ENCODE data around the gene GLG1. TPM values are rescaled to one million over a fixed set of nuclear protein-coding genes. Genes with fewer than 3 reads are reported as not detected.
A peak's percentile ranks its signal among the peaks of the same experiment; 100 is the strongest.
"Not testable (repeated sequence)": the region's sequence is repeated elsewhere in the genome, so short reads cannot be mapped to it uniquely, and the experiment has no call there.

GLG1 gene
- total and polyA plus RNA-seq, 5 experiments from 2014 or later: 137 to 210 (median 192) TPM

GRCh38 chr16:74406600-74407361 is 200.1 kb downstream of the GLG1 start:
- H3K4me3 Mint-ChIP-seq, POLR2A ChIA-PET, H3K36me3 Mint-ChIP-seq, DNase-seq, H3K9me3 Mint-ChIP-seq, H3K27me3 Mint-ChIP-seq, H3K27ac Mint-ChIP-seq, H3K4me1 Mint-ChIP-seq: not testable (repeated sequence)
- peak; percentile 45 to 49 for ATAC-seq

- ATAC-seq, H3K9me3 Mint-ChIP-seq, POLR2A ChIA-PET, DNase-seq, H3K27ac Mint-ChIP-seq, H3K4me1 Mint-ChIP-seq, H3K4me3 Mint-ChIP-seq, H3K36me3 Mint-ChIP-seq, H3K27me3 Mint-ChIP-seq: not testable (repeated sequence)
Observed at GRCh38 chr16:74404148-74404933, 202.6 kb downstream of the GLG1 start.

- POLR2A ChIA-PET, H3K27me3 Mint-ChIP-seq, H3K4me1 Mint-ChIP-seq, ATAC-seq, H3K36me3 Mint-ChIP-seq, DNase-seq, H3K9me3 Mint-ChIP-seq, H3K4me3 Mint-ChIP-seq: not testable (repeated sequence)
- H3K27ac Mint-ChIP-seq: peak overlapping the region in 2 of 10 donors; percentile 30 to 65
Observed at GRCh38 chr16:74400238-74400637, 206.7 kb downstream of the GLG1 start.

GRCh38 chr16:74398212-74398895 is 208.6 kb downstream of the GLG1 start:
- H3K27me3 Mint-ChIP-seq, ATAC-seq, POLR2A ChIA-PET, H3K9me3 Mint-ChIP-seq, H3K4me3 Mint-ChIP-seq, DNase-seq, H3K4me1 Mint-ChIP-seq, H3K36me3 Mint-ChIP-seq: not testable (repeated sequence)
- H3K27ac Mint-ChIP-seq: peak overlapping the region in 2 of 10 donors; percentile 32 to 71

Other genes with a start within 250 kb of the GLG1 start
- gene NPIPB15, start 230.8 kb downstream of the GLG1 start, total RNA-seq: under 1 TPM; 0.91 TPM
- gene NPIPB15, start 230.8 kb downstream of the GLG1 start, polyA plus RNA-seq: under 1 TPM in 1 of 3 donors, not detected in 2; 0.32 TPM
- 1 to 10 TPM; 4.2 TPM for gene CLEC18B, start 185.6 kb downstream of the GLG1 start, total RNA-seq
- gene CLEC18B, start 185.6 kb downstream of the GLG1 start, polyA plus RNA-seq: not detected
- 10 to 100 TPM; 42.0 to 52.3 TPM for gene RFWD3, start 59.8 kb upstream of the GLG1 start, total RNA-seq
- gene RFWD3, start 59.8 kb upstream of the GLG1 start, polyA plus RNA-seq: 10 to 100 TPM; 11.3 to 22.6 (median 11.7) TPM
- gene MLKL, start 93.7 kb upstream of the GLG1 start, total RNA-seq: 10 to 100 TPM; 19.8 to 20.6 TPM
- gene MLKL, start 93.7 kb upstream of the GLG1 start, polyA plus RNA-seq: 1 to 10 TPM; 7.3 to 9.3 (median 8.2) TPM
- not detected for gene FA2H, start 167.7 kb upstream of the GLG1 start, total RNA-seq
- gene FA2H, start 167.7 kb upstream of the GLG1 start, polyA plus RNA-seq: not detected

Measured in naive thymus-derived CD8-positive, alpha-beta T cell (primary cell).